Panc1 (cell line): ENCODE results near the gene GIPC3. TPM values are rescaled to one million over a fixed set of nuclear protein-coding genes. Genes with fewer than 3 reads are reported as not detected.

Experiments used
- ATAC-seq: fragments of 200-7000 bp; cut with Tn5 transposase; 2 replicates; pipeline ENCODE4 v1.9.1; 2020; ENCODE audit warnings: mild to moderate bottlenecking, moderate library complexity
- BruUV-seq: library from RNA; stranded (reverse); fragments of 400-500 nt; replicated peaks from 2 replicates; lab custom pipeline; 2021; lab: Mats Ljungman, UMichigan
- CTCF ChIA-PET: fragments of 300-600 bp; sonication (Branson Sonifier 250); formaldehyde crosslinking; loops from one replicate; lab custom pipeline; 2022; ENCODE audit warnings: antibody characterized with exemption; lab: Charles Lee
- POLR2A ChIA-PET: fragments of 300-600 bp; sonication (Branson Sonifier 250); formaldehyde crosslinking; loops from one replicate; lab custom pipeline; 2022; ENCODE audit warnings: antibody characterized with exemption; lab: Charles Lee
- DNase-seq: peaks from one replicate; pipeline ENCODE4 v3.0.0-alpha.2; 2010; ENCODE audit warnings: low read depth, low spot score
- H3K27ac ChIP-seq: 2 replicates; pipeline ENCODE4 v1.5.1; 2011; ENCODE audit warnings: mild to moderate bottlenecking, low read length, inconsistent platforms
- H3K27me3 ChIP-seq: fragments of 200-500 bp; sonication (Bioruptor generic); 2 replicates; pipeline ENCODE4 v1.6.0; 2014; ENCODE audit warnings: low read length, inconsistent platforms; ENCODE audit not compliant: control insufficient read depth, insufficient read depth
- H3K36me3 ChIP-seq: fragments of 200-500 bp; sonication (Bioruptor generic); 2 replicates; pipeline ENCODE4 v1.5.1; 2014; ENCODE audit warnings: inconsistent platforms, mild to moderate bottlenecking, low read length, moderate library complexity; ENCODE audit not compliant: control insufficient read depth, insufficient read depth
- H3K4me1 ChIP-seq: 2 replicates; pipeline ENCODE4 v1.5.1; 2011; ENCODE audit warnings: inconsistent platforms, mild to moderate bottlenecking, low read length, moderate library complexity; ENCODE audit not compliant: control insufficient read depth, insufficient read depth
- H3K4me3 ChIP-seq, 2 experiments: 2 replicates each; pipeline ENCODE4 v1.5.1; 2011 to 2012; ENCODE audit warnings: low read depth in 2 of 2, low read length in 2 of 2, mild to moderate bottlenecking in 2 of 2, inconsistent platforms in 1 of 2, moderate library complexity in 1 of 2
- H3K9me3 ChIP-seq: fragments of 200-500 bp; sonication (Bioruptor generic); 2 replicates; pipeline ENCODE4 v1.5.1; 2014; ENCODE audit warnings: low read depth, mild to moderate bottlenecking, inconsistent platforms, low read length, moderate library complexity; ENCODE audit not compliant: control insufficient read depth, insufficient read depth
- POLR2AphosphoS5 ChIP-seq: IDR thresholded peaks from 2 replicates; pipeline ENCODE4 v1.6.1; 2012; ENCODE audit warnings: mild to moderate bottlenecking, low read depth, low read length, moderate library complexity
- SIN3A ChIP-seq: IDR thresholded peaks from 2 replicates; pipeline ENCODE4 v1.6.1; 2012; ENCODE audit warnings: low read depth, mild to moderate bottlenecking, low read length, moderate library complexity, borderline replicate concordance; ENCODE audit not compliant: insufficient read depth
- TCF7L2 ChIP-seq: IDR thresholded peaks from 2 replicates; pipeline ENCODE4 v1.6.1; 2011; ENCODE audit warnings: mild to moderate bottlenecking, low read depth, low read length, inconsistent platforms
- in situ Hi-C: cut with HindIII; loops from 2 replicates; pipeline ENCODE4 v1.10.0; 2016; ENCODE audit warnings: low sequenced_read_pairs, low pct_unique_long_range_greater_than_20kb
- intact Hi-C: fragments of 100-400 bp; cut with micrococcal nuclease; formaldehyde crosslinking; loops from one replicate; pipeline ENCODE4 v1.10.0; 2022; ENCODE audit not compliant: unreplicated experiment
- total RNA-seq: library from RNA; stranded (reverse); gene quantifications from one replicate; pipeline ENCODE4 v1.2.1, GENCODE V29; 2021; ENCODE audit not compliant: unreplicated experiment
- TF ChIP-seq, protein P1 (sequence below): fragments of 450-650 bp; IDR thresholded peaks from 2 replicates; pipeline ENCODE4 v1.5.1; 2017; ENCODE audit warnings: mild to moderate bottlenecking
- TF ChIP-seq, protein P2 (sequence below), 2 experiments: IDR thresholded peaks; 2 replicates each; pipeline ENCODE4 v1.6.1; 2011 to 2012; ENCODE audit warnings: low read depth in 2 of 2, control low read depth in 1 of 2, low read length in 1 of 2, mild to moderate bottlenecking in 1 of 2, moderate library complexity in 1 of 2; ENCODE audit not compliant: insufficient read depth in 1 of 2

The GIPC3 gene
- total RNA-seq, 1 experiment from 2014 or later: 0.92 TPM

DNA sequence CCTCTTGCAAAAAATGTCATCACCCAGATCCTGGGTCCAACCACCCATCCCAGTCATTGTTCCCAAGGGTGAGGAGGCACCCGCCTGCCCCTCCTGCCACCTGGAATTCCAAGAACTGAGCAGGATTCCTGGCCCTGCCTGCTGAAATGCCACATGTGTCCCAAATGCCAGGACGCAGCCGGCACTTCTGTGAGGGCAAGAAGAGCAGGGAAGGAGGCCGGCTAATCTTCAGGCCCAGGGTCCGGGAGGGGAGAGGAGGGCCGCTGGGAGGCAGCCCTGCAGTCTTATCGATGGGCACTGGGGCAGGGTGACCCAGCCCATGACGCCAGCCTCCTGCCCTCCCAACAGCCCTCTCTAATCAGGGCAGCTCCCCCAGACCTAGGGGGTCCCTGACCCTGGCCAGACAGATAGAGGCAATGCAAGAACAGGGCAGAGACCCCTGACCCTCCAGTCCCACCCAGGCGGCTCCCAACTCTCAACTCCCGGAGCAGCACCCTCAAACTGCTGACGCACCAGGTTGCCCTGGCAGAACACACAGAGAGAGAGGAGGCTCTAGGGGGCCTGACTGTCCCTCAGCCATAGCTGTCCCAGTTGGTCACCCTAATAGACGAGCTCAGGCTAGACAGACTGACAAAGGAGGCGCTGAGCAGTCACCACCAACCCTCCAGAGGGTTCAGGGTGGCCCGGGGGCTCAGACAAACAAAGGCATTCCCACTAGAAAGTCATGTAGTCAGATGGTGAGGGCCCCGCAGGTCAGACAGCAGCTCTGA lies 29.4 kb upstream of the GIPC3 start:
- ChIA-PET CTCF (interaction anchor here (0.6 kb wide), 1 partner anchor 166 kb away, joined by 3 read pairs; no protein-coding TSS in a partner anchor), POLR2A (no interaction called here)
- Histone ChIP-seq H3K27me3 (no peaks in the 10 kb centered on the region), H3K27ac (peak overlapping the region; percentile 65), H3K4me3 (peak overlapping the region; percentile 62 to 63), H3K4me1 (peaks cover 11% of the 10 kb centered on the region), H3K9me3 (no peaks in the 10 kb centered on the region), H3K36me3 (no peaks in the 10 kb centered on the region; the same call in 1 of the 2 replicates)
- DNase-seq: no peak
- no peak for ATAC-seq
- in situ Hi-C loops (no loop called here), intact Hi-C loops (no loop called here)
- TF ChIP-seq, protein P1, sequence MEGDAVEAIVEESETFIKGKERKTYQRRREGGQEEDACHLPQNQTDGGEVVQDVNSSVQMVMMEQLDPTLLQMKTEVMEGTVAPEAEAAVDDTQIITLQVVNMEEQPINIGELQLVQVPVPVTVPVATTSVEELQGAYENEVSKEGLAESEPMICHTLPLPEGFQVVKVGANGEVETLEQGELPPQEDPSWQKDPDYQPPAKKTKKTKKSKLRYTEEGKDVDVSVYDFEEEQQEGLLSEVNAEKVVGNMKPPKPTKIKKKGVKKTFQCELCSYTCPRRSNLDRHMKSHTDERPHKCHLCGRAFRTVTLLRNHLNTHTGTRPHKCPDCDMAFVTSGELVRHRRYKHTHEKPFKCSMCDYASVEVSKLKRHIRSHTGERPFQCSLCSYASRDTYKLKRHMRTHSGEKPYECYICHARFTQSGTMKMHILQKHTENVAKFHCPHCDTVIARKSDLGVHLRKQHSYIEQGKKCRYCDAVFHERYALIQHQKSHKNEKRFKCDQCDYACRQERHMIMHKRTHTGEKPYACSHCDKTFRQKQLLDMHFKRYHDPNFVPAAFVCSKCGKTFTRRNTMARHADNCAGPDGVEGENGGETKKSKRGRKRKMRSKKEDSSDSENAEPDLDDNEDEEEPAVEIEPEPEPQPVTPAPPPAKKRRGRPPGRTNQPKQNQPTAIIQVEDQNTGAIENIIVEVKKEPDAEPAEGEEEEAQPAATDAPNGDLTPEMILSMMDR: no peak
- TF ChIP-seq, protein P2, sequence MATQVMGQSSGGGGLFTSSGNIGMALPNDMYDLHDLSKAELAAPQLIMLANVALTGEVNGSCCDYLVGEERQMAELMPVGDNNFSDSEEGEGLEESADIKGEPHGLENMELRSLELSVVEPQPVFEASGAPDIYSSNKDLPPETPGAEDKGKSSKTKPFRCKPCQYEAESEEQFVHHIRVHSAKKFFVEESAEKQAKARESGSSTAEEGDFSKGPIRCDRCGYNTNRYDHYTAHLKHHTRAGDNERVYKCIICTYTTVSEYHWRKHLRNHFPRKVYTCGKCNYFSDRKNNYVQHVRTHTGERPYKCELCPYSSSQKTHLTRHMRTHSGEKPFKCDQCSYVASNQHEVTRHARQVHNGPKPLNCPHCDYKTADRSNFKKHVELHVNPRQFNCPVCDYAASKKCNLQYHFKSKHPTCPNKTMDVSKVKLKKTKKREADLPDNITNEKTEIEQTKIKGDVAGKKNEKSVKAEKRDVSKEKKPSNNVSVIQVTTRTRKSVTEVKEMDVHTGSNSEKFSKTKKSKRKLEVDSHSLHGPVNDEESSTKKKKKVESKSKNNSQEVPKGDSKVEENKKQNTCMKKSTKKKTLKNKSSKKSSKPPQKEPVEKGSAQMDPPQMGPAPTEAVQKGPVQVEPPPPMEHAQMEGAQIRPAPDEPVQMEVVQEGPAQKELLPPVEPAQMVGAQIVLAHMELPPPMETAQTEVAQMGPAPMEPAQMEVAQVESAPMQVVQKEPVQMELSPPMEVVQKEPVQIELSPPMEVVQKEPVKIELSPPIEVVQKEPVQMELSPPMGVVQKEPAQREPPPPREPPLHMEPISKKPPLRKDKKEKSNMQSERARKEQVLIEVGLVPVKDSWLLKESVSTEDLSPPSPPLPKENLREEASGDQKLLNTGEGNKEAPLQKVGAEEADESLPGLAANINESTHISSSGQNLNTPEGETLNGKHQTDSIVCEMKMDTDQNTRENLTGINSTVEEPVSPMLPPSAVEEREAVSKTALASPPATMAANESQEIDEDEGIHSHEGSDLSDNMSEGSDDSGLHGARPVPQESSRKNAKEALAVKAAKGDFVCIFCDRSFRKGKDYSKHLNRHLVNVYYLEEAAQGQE (IDR thresholded peaks at IDR 0.05; ENCODE audit: insufficient read depth in 1 of 2, low read depth in 2 of 2, low read length in 1 of 2): no peak
- no peak for TF ChIP-seq SIN3A
- TF ChIP-seq TCF7L2: no peak
- no peak for TF ChIP-seq POLR2AphosphoS5
- no TSS peak for BruUV-seq

DNA sequence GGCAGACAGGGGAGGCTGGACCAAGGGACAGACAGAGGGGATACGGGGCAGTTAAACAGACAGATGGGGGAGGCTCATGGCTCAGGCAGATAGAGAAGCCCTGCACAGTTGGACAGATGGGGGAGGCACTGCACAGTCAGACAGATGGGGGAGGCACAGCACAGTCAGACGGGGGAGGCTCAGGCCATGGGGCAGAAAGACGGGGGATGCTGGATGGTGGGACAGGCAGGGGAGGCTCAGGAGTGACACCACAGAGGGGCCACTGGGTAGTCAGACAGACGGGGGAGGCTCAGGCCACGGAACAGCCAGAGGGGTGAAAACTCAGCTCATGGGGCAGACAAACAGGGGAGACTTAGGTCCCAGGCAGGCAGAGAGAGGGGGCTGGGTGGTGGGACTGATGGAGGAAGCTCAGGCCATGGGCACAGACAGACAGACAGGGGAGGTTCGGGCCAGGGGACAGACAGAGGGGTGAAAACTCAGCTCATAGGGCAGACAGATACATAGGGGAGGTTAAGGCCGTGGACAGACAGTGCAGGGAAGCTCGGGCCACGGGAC lies 28.8 kb upstream of the GIPC3 start:
- H3K27me3 ChIP-seq: no peaks in the 10 kb centered on the region
- ATAC-seq: no peak; the same call in 1 of the 2 replicates
- no peak for DNase-seq
- H3K36me3 ChIP-seq: no peaks in the 10 kb centered on the region; the same call in 1 of the 2 replicates
- ChIA-PET CTCF (interaction anchor here (0.6 kb wide), 1 partner anchor 165 kb away, joined by 3 read pairs; no protein-coding TSS in a partner anchor), POLR2A (no interaction called here)
- in situ Hi-C loops: no loop called here
- H3K27ac ChIP-seq: peak overlapping the region; percentile 65
- H3K4me1 ChIP-seq: peaks cover 11% of the 10 kb centered on the region
- intact Hi-C loops: no loop called here
- H3K4me3 ChIP-seq: peak overlapping the region; percentile 62 to 63
- no peaks in the 10 kb centered on the region for H3K9me3 ChIP-seq
- TF ChIP-seq SIN3A (no peak), TCF7L2 (no peak), POLR2AphosphoS5 (no peak)
- TF ChIP-seq, protein P1: no peak
- TF ChIP-seq, protein P2 (IDR thresholded peaks at IDR 0.05; ENCODE audit: insufficient read depth in 1 of 2, low read depth in 2 of 2, low read length in 1 of 2): no peak
- BruUV-seq: no TSS peak
